Stimulated activated CD8-positive, alpha-beta memory T cell treated with anti-CD3 and anti-CD28 coated beads, Interleukin-4, amount 100 ng/mL, for 48 hours (primary cell): ENCODE results near the gene MAP2.
"Not testable (repeated sequence)": the region's sequence is repeated elsewhere in the genome, so short reads cannot be mapped to it uniquely, and the experiment has no call there.

Experiments
- DNase-seq: peaks from one replicate; pipeline ENCODE4 v3.0.0-alpha.2; 2020

The MAP2 gene

DNA sequence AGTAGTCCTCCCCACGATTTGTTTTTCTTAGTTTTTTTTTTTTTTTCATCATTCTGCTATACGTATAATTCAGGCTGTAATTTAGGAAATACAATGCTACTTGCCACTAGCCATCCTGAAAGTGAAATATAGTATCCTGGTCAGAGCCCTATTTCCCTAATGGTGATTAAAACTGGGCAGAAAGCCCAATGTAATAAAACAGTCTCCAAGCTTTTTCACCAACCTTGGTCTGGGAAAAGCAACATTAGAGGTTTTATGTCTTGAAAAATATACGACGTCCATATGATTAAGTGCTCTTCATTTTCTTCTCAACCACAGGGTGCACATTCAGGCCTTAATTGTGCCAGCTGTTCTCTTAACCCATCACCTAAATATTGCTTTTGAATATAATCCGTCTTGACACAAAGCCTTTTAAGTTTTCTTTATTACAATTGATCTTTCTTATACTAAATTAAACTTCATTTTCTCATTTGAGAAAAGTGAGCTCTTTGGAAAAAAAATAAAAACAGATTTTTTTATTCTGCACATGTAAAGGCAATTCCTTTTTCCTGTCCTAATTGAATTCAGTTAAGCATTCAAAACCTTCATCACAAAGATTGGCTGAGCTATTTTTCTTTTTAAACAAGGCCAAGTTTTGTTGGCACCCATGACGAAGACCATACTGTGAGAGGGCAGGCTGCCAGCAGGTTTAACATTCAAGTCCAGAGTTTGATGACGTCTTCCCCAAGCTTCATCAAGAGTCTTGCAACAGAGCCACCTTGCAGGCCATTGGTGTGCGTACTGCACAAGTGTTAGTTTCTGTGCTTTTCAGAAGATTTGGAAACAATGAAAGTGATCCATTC is 52.7 kb downstream of the MAP2 start:
- no peak for DNase-seq

DNA sequence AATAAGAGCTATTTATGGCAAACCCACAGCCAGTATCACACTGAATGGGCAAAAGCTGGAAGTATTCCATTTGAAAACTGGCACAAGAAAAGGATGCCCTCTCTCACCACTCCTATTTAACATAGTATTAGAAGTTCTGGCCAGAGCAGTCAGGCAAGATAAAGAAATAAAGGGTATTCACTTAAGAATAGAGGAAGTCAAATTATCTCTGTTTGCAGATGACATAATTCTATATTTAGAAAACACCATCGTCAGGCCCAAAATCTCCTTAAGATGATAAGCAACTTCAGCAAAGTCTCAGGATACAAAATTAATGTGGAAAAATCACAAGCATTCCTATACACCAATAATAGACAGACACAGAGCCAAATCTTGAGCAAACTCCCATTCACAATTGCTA is 68.4 kb downstream of the MAP2 start:
- DNase-seq, result not testable (repeated sequence)

GRCh38 chr2:209495068-209495620 is 71.3 kb downstream of the MAP2 start:
- not testable (repeated sequence) for DNase-seq

GRCh38 chr2:209495855-209496585 is 72.2 kb downstream of the MAP2 start:
- no peak for DNase-seq

- DNase-seq, result no peak
Measured at GRCh38 chr2:209496586-209496982, 72.7 kb downstream of the MAP2 start.

DNA sequence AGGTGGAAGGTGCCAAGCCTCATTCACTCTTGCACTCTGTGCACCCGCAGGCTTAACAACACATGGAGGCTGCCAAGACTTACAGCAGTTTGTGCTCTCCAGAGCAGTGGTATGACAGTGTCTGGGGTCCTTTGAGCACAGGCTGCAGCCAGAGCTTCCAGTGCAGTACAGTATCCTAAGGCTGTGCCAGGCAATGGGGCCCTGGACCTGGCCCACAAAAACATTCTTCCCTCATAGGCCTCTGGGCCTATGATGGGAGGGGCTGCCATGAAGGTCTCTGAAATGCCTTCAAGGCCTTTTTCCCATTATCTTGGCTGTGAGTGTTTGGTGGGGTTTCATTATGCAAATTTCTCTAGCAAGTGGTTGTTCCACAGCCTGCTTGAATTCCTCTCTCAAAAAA is 74.8 kb downstream of the MAP2 start:
- DNase-seq, result no peak

GRCh38 chr2:209499069-209499468 is 75.2 kb downstream of the MAP2 start:
- no peak for DNase-seq

DNA sequence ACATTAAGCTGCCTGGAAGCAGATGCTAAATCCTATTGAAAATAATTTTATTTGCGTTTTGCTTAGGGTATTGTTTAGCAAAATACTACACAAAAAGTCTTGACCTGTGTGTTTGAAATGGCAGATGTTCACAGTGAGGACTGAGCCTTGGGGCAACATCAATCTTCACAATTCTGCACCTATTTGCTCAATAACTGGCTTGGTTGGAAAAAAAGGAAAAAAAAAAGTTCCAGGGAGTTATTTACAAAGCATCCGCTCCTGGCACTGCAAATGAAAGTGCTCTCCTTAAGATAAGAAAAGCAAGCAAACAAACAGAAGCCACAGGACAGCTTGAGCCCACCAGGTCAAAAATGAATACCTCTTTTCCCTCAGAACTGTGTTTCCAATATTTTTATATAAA is 77.7 kb downstream of the MAP2 start:
- DNase-seq, result no peak

DNA sequence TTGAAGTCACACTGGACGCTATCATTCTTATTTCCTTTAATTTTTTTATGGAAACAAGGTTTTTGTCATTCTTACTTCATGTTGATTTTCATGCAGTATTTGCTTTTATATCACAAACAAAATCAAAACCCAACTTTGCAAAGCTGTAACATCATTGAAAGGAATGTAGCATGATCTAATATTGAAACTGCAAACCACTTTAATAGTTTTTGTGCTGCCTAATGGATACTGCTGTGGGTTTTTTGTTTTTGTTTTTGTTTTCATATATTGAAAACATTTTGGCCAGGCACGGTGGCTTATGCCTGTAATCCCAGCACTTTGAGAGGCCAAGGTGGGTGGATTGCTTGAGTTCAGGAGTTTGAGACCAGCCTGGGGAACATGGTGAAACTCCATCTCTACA is 81.6 kb downstream of the MAP2 start:
- DNase-seq, result no peak

DNA sequence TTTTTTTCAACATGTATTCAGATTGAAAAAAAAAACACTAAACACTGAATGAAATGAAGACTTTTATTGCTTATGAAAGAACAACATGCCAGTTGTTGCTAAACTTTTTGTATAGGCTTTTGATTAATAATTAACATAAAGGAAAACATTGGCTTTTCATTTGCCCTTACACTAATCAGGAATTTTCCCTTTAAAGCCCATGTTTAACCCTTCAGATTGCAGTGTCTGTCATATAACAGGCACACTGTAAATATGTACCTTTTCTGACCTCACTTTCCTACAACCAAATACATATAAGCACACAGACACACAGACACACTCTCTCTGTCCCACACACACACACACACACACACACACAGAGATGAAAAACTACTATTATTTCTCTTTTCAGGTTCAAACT is 84.4 kb downstream of the MAP2 start:
- DNase-seq, result no peak

DNA sequence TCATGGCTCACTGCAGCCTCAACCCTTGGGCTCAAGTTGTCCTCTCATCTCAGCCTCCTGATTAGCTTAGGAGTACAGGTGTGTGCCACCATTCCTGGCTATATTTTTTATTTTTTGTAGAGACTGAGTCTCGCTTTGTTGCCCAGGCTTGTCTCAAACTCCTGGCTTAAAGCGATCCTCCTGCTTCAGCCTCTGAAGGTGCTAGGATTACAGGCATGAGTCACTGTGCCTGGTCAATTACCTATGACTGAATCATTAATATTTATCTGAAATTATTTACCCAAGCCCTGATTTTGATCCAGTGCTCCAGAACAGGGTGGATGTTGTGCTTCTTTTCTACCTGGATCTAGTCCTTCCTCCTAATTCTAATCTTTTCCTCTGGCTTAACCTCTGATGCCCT is 87.8 kb downstream of the MAP2 start:
- DNase-seq, result no peak

- DNase-seq, result no peak
Measured at GRCh38 chr2:209512971-209513370, 89.1 kb downstream of the MAP2 start.

DNA sequence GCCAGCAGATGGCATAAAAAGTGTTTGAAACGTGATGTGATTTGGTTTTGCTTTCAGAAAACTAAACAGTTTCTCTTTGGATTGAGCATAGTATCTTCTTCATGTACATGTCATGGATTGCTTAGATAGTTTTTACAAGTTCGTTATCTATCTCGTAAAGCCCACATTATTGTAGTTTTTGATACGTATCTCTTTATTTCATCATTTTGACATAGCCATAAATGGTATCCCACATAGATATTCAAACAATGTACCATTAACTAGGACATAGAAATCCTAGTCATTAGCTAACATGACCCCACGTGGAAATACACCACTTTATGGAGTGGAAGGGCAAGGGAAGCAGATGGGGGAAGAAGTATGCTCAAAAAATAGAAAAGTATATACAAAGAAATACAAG is 93.6 kb downstream of the MAP2 start:
- no peak for DNase-seq

GRCh38 chr2:209519271-209519670 is 95.4 kb downstream of the MAP2 start:
- DNase-seq, result no peak

- DNase-seq, result no peak
Measured at GRCh38 chr2:209519906-209520305, 96.1 kb downstream of the MAP2 start.

DNA sequence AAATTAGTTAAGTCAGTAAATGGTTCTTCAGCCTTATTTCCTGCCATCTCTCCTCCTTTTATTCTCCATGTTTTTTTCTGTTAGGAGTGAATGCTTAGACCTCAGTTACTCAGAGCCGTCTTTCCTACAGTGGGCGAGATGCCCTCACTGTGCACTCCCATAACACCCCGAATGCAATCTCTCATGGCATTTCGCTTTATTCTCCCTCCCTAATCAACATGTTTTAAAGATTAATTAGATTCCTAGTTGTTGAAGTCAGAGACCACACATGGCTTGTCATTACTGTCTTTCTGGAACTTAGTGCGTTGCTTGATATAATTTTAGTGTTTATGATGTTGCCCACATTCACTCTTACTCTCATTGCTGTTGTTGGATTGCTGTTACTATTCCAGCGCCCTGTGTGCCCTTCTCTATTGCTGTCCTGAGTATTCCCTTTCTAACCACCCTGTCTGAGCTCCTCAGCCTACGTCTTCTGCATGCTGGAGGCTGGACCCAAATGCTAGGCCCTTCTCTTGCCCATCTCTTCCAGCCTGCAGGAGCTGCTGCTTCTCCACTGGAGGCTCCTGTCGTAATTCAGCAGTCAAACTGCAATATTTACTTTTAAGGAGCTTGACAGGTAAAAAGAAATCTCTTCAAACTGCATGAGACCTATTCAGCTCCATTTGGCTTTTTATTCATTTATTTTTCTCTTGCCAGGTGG is 99.3 kb downstream of the MAP2 start:
- DNase-seq, result no peak

DNA sequence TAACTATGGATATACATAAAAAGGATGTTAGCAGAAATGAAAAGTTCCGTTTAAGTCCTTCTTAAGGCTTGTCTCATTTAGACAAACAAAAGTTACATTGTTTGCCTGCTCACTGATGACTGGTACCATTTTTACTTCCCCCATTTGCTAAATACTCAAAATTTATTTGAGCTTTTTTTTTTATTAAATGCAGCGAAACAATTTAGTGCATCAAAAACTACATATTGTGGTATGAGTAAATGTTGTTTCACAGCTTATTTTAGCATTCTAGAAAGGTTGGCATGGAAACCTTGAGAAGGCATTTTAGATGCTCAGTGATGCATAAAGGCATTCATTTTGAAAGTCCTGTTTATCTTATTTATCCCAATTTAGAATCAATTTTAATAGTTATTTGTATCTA is 100.0 kb downstream of the MAP2 start:
- no peak for DNase-seq

GRCh38 chr2:209525331-209525730 is 101.5 kb downstream of the MAP2 start:
- no peak for DNase-seq

GRCh38 chr2:209525834-209526281 is 102.0 kb downstream of the MAP2 start:
- no peak for DNase-seq

GRCh38 chr2:209526561-209526960 is 102.7 kb downstream of the MAP2 start:
- DNase-seq, result no peak

DNA sequence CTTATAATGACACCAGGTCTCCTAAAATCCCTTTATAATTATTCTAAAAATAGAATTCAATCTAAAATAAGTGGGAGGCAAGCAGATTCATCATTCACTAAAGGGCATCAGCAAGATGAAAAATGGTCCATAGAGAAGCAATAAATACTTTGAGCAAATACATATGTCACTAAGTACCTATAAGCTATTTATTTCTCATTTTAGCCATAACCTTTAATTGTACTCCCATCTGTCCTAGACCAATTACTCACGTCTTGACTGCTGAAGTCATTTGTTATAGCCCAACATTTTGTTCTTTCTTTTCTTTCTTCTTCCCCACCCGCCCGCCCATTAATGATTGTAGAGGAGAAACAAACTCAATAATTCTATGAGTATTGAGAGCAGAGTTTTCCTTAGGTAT is 105.7 kb downstream of the MAP2 start:
- no peak for DNase-seq

DNA sequence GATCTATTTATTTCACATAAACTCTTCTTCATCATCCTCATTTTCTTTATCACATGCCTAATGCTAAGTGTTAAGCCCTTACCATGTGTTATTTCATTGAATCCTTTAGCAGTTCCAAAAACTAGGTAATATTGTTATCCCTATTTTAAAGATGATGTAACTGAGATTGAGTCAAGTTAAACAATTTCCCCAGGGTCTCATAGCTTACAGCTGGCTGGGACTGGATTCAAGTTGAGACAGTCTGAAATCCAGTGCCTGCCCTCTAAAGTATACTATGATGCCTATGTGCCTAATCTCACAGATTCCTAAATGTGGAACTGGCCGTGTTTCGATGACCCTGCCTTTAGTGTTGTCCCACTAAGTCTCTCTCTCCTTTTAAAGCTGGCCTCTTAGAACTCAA is 108.5 kb downstream of the MAP2 start:
- DNase-seq, result no peak

GRCh38 chr2:209533391-209533790 is 109.5 kb downstream of the MAP2 start:
- no peak for DNase-seq
